Left lobe of liver (tissue), 2 donors: ENCODE data around the gene PRLR. TPM values are rescaled to one million over a fixed set of nuclear protein-coding genes. Genes with fewer than 3 reads are reported as not detected.
"Not testable (repeated sequence)": the region's sequence is repeated elsewhere in the genome, so short reads cannot be mapped to it uniquely, and the experiment has no call there.

Source experiments
- ATAC-seq: fragments of 200-7000 bp; cut with Tn5 transposase; one replicate; pipeline ENCODE4 v1.9.1; 2020; ENCODE audit warnings: mild to moderate bottlenecking, moderate library complexity
- DNase-seq: peaks from one replicate; pipeline ENCODE4 v3.0.0-alpha.2; 2020; ENCODE audit warnings: low spot score
- total RNA-seq: library from RNA; stranded (reverse); gene quantifications from one replicate; pipeline ENCODE4 v1.2.1, GENCODE V29; 2021
- donor health status: DM: no; HTN: no; CAD: no; lungs with moderate emphysema.
- donor health status: DM: no; HTN: yes; CAD: no.

The PRLR gene
- total RNA-seq, result 11.9 TPM

DNA sequence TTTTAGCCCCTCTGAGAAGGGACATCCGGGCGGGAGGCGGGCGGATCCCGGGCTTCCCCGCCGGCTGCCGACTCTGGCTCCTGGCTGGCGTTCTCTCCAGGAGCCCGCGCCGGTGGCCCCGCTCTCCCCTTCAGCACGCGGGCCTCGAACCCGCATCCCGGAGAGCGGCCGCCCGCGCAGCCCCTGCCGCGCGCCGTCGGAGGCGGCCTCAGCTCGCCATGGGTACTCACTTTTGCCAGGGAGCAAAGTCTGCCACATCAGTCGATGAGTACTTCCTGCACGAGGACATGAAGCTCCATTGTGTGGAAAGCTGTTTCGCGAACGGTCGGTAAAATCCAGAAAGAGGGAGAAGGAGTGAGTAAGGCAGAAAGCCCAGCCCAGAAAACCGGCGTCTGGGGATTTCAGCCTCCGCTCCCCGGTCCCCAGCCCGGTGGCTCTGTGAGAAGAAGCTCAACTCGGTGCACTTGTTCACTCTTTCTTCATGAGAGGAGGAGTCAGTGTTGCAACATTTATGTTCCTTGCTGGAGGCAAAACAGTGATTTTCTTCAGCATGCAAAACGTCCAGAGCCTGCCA is at the start of gene PRLR:
TSS of gene PRLR (minus strand) at position 450 of the 574 bp plus-strand sequence. CDS start 140,867 bp downstream, outside the sequence.
- ATAC-seq (peak; percentile 82), DNase-seq (peak; percentile 73)

DNA sequence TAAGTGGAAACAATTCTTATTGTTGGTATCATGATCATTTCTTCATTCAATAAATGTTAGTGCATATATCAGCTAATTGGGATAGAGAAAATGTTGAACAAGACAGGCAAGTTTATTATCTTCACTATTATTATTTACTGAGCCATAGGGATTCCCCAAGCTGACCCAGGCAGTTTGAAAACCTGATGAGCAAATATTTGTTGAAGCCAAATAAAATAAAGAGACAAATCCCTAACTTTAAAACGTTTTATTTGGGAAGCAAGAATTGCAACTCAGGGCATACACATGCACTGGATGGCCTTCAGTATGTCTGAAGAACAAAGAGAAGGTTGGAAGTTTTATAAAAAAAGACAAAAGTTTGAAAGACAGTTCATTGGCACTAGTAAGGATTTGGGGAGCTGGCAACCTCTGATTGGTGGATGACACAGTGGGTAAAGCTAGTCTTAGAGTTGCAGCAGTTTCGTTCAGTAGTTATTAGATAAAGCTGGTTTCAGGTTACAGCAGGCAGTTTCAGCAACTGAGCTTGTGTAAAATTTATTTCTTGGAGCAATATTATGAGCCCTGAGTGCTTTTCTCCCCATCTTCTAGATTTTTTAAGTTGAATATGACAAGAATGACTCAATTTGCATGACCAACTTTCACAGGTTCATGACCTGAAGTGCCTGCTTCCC is 44.7 kb upstream of the PRLR start:
- ATAC-seq (peak; percentile 75), DNase-seq (no peak)

DNA sequence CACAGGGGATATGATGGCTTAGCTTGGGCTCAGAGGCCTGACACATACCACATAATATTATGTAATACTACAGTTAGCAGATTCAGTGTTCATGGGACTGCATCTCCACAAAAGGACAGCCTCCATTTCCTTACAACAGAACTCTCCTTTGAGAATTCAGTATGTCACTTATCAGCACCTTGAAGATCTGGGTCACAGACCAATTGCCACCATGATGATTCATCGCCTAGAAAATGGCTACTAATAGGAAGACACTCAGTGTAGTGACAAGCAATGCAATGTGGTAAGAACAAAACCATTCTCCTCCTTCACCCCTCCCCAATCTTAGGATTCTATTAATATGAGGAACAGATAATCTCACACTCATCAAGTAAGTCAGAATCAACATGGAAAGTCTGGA is 38.7 kb upstream of the PRLR start:
- DNase-seq (no peak), ATAC-seq (no peak)

DNA sequence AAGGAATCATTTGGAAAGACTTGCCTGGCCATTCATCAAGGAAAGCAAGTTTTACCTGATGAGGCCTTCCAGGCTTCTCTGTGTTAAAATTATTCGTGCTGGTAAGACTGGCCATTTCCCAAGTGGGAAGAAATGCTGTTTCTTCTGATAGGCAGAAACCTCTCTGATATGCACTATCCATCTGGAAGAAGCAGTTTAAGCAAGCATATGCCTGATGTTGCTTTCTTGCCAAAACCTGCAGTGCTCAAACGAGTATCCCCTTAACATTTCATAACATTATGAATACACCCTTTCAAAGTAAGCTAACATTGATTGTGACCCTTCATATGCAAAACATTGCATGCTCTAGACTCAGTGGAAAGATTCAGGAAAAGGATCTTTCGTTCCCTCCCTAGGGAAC is 36.0 kb upstream of the PRLR start:
- DNase-seq (no peak), ATAC-seq (no peak)

DNA sequence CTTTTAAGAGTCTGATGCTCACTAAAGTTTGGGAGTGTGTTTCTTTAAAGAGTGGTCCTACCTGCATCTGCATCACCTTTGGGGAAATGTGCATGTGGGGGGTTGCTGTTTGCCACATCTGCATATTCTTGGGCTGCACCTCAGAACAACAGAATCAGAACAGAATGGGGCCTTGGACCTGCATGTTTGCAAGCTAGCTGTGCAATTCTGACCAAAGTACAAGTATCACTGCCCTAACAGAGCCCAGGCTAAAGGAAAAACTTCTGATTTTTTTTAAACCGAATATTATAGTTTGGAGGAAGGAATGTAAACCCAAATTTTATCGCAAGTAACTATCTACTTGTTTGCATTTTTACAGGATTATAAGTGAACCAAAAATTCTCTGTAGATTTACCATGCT is 34.2 kb upstream of the PRLR start:
- DNase-seq (no peak), ATAC-seq (peak; percentile 67)

DNA sequence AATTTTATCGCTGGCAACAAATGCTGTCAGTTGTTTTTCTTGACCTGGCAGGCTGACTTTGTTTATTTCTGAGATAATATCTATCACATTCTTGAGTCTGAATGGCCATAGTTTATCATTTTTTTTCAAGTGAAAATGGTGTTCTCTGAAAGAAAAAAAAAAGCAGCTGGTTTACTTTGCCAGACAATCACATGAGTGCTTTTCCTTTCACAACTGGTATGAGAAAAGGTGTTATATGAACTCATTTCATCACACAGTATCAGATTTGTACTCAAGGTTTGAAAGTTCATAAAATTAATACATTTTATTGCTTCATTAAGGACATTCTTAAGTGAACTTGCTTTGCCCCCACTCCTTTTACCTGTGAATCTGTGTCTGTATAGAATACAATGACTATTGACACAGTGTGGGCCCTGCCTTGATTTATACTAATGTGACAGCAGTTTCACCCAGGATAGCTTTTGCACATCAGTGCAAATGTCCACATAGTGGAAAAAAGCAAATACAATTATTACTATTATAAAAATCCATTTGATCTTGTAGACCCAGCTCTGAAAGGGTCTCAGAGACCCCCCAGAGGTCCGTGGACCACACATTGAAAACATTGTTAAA is 33.1 kb upstream of the PRLR start:
- ATAC-seq (no peak), DNase-seq (no peak)

DNA sequence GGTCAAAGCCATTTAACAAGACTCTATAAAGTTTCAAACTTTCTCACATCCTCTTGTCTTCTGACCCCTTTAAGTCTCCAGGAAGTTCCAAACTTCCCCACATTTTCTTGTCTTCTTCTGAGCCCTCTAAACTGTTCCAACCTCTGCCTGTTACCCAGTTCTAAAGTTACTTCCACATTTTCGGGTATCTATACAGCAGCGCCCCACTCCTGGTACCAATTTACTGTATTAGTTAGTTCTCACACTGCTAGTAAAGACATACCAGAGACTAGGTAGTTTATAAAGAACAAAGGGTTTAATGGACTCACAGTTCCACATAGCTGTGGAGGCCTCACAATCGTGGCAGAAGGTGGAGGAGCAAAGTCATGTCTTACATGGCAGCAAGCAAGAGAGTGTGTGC is 23.3 kb upstream of the PRLR start:
- DNase-seq (no peak), ATAC-seq (no peak)

DNA sequence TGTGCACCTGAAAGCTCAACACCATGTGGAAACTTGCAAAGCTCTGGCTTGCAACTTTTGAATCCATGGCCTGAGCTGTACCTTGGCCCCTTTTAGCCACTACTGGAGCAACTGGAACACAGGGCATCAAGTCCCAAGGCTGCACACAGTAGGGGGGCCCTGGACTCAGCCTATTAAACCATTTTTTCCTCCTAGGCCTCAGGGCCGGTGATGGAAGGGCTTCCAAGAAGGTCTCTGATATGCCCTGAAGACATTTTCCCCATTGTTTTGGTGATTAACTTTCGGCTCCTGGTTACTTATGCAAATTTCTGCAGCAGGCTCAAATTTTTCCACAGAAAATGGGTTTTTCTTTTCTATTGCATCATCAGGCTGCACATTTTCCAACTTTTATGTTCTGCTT is 22.7 kb upstream of the PRLR start:
- no peak for DNase-seq
- no peak for ATAC-seq

DNA sequence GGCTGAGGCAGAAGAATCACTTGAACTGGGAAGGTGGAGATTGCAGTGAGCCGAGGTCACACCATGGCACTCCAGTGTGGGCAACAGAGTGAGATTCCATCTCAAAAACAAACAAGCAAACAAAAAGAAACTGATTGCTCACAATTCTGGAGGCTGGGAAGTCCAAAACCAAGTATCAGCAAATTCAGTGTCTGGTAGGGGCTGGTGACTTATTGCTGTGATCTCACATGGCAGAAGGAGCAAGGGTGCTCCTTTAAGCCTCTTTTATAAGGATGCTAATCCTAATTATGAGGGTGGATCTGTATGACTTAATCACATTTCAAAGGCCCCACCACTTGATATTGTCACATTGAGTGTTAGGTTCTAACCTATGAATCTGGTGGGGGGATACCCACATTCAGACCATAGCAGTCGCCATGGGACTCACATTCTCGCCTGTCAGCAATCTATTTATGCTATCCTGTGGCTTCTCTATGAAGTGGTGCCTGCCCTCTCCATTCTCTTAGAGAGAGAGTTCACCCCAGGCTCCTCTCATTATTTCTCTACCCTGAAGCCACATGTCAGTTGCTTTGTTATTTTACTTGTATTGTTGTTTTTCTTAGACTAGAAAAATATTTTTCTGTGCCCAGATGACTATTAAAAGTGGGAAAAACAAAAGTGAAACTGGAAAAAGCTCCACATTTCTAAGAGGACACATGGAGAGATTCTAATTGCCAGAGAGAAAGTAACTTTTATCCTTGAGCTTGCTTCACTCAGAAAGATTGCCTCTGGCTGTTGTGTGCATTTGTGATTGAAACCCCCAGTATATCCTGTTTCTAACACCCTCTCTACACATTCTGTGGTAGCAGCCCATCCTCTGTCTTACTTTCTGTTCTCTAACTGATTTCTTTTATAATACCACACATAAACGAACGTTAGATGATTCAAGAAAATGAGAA is 18.8 kb upstream of the PRLR start:
- DNase-seq (no peak), ATAC-seq (peak; percentile 43)

DNA sequence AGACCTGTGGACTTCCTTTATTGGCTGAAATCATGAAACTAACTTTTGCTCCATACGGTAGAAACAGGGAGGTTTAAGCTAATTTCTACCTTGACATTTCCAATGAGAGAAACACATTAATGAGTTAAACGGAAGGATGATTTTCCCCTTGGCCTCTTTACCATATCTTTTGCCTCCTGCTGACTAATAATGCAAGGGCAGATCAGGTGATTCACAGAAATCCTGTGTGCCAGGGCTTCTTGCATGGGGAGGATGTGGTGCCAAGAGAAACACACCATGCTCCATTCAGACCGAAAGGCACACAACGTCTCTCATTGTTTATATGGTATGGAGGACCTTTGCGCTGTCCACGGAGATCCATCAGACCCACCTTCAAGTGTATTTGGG is 17.4 kb upstream of the PRLR start:
- DNase-seq, result no peak
- ATAC-seq, result no peak

DNA sequence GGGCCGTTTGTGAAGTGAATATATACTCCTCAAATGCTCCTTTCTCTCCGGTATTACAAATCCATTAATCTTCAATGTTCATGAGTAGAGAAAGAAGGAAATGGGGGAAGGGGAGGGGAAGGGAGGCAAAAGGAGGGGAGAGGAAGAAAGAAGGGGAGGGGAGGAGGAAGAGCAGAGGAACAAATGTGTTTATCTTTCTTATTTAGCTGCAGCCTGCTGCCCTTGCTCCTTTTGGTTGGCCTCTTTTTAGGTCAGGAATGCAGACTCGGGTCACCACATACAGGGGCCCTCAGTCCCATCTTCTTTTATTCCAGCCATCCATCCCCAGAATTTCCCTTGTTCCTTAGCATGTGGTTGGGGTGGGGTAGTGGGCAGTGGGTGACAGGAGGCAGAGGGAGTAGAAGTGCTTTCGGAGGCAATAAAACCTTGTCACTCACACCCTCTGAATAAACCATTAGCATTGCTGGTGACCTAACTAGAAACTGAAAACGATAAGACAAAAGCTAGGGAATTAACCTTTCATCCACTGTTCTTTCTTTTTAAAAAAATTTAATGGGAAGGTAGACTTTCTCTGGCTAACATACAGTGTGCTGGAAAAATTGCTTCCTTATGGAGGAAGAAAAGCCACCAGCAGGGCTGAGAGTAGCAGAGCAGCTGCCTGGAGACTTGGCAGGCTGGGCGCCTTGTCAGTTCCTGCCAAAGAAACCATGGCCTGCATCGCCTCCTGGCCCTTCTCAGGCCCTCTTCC is 16.8 kb upstream of the PRLR start:
- DNase-seq (no peak), ATAC-seq (peak; percentile 52)

DNA sequence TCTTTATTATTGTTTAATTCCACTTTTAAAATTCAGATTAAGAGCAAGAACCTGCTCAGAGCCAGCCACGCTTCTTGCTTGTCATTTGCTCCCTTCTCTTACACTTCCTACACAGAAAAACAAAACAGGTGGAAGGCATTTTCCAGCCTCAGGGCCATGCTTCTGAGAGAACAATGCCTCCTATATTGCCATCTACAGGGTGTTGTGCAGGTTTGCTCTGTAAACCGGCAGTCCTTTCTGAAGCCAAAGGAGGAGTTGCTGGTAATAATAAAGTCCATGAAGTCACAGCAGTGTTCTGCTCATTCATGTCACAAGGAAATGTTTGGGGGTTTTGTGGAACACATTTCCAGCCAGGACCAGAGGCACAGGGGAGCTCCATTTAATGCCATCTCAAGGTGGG is 16.1 kb upstream of the PRLR start:
- DNase-seq (no peak), ATAC-seq (peak; percentile 50)

DNA sequence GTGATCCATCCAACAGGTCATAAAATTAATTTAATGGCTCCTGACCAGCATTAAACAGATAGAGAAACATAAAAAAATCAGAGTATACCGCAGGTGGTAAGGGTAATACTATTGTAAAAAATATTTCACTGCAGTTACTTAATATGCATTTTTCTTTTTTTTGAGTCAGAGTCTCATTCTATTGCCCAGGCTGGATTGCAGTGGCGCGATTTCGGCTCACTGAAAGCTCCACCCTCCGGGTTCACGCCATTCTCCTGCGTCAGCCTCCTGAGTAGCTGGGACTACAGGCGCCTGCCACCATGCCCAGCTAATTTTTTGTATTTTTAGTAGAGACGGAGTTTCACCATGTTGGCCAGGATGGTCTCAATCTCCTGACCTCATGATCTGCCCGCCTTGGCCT is 15.1 kb upstream of the PRLR start:
- not testable (repeated sequence) for ATAC-seq, DNase-seq

DNA sequence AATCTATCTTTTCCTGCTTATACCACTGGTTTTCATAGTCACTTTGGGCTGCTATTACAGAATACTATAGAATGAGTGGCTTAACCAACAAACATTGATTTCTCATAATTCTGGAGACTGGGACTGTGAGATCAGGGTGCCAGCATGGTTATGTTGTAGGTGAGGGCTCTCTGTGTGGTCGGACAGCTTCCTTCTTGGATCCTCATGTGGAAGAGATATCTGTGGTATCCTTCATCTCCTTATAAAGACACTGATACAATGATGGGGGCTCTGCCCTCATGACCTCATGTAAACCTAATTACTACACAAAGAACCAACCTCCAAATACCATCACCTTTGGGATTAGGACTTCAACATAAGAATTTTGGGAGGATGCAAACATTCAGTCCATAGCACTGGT is 13.9 kb upstream of the PRLR start:
- DNase-seq (no peak), ATAC-seq (no peak)

DNA sequence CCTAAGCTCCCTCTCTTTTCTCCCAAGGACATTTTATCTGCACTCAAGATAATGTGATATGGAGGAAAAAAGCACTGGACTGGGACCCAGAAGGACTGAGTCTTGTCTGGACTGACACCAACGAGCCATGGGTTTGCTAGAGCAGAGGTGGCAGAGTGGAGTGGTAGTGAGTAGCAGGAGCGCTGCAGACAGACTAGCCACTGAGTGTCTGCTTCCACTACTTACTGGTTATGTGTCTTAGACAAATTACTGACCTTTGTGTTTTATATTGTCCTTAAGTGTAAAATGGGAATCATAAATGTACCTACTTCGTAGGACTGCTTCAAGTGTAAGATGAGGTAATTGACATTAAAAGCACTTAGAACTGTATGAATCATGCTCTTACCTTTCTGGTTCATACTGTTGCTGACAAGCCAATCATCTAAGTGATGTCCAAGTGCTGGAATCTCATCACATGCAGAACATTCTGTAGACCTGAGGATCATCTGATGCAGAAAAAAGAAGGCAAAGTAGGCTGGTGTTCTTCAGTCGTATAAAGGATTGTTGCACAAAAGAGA is 12.5 kb upstream of the PRLR start:
- DNase-seq (no peak), ATAC-seq (no peak)

DNA sequence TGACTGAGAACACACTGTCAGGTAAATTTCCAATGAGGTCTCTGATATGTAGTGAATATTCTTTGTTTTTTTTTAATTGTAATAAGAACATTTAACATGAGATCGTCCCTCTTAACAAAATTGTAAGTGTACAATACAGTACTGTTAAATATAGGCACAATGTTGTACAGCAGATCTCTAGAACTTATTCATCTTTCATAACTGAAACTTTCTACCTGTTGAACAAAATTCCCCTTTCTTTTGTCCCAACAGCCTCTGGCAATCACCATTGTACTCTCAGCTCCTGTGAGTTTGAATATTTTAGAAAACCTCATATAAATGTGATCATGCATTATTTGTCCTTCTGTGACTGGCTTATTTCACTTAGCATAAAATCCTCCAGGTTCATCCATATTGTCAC is 10.6 kb upstream of the PRLR start:
- ATAC-seq (no peak), DNase-seq (no peak)

DNA sequence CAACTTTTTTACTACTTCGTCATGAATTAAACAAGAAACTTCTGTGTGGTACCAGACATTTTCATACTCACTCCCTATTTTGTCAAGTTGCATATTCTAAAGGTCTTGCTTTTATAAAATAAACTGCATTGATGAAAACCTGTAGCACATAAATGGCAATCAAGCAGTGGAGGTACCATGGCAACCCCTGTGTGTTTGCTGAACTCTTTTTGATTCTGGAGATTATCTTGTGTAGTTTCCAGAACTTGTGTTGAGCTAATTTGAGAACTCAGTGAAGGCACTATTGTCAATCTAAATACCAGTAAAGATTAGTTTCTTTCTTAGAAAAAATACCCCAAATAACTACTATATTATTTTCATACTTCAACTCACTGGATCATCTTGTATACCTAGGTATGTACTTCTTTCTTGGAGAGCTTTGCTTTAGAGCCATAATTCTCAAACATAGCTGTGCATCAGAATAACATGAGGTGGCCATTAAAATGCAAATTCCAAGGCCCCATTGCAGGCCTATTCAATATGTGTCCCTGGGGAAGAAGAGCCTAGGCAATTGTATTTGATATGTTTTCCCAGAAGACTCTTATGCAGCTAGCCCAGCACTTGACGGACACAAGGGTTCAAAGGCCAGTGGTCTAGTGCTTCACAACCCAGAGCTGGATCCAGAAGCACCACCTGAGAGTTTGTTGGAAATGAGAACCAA is 9.8 kb upstream of the PRLR start:
- no peak for DNase-seq
- ATAC-seq, result no peak

DNA sequence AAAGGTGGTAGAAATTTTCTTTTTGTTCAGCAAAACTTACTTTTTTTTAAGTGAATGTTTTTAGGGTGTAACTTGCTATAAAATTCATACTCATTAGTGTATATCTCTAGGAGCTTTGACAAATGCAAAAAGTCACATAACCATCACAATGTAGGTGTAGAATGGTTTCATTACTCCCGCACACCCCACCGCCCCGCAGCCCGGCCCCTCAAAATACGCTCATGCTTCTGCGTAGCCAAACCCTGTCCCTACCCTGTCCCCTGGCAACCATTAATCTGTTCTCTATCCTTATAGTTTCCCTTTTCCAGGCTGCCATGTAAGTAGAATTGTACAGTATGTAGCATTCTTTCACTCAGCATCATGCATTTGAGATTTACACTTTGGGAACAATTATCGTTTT is 9.2 kb upstream of the PRLR start:
- ATAC-seq (no peak), DNase-seq (no peak)

DNA sequence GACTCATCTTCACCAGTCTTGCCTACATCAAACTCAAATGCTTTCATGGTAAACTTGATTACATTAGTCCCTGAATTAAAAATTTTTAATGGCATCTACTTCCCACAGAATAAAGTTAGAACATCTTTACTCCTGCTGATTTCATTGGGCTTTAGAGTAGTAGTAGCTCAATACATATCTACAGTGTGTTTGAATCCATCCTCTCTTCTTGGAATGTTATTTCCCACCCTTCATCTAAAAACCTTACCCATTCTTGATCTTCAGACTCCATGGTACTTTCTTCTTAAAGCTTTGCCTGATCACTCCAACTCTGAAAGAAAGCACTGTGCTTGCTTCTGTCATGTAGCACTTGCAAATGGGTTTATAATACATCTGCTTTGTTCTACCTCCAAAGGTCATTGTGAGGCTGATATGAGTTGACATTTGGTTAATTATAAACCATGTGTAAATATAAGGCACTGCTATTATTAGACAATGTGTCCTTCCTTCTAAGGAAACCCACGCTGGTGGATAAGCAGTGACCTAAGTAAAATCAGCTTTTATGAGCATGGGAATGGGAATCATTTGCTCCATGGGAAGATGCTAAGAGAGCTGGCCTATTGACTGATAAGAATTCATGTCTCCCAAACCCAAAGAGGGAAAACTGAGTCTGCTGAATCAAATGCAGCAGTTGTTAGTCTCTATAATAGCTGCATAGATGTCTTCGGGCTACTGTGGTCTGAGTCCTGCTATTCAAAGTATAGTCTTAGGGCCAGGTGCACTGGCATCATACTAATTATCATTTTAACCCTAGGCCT is 7.5 kb upstream of the PRLR start:
- peak; percentile 95 for ATAC-seq
- DNase-seq, result no peak
